ENCODE results near the gene ACTR3C.

Gene ACTR3C

GRCh38 chr7:150341263-150342120 is 18.1 kb upstream of the ACTR3C start, which contains the start of gene RARRES2:
Gene RARRES2, minus strand, starts transcription at chr7:150341629. Its CDS starts 1,020 bp downstream, at chr7:150340609.
- H3K36me3 ChIP-seq (replicated peaks; ENCODE audit: low read depth, low read length), result peaks cover 8% of the 10 kb centered on the region
- no peaks in the 10 kb centered on the region for H3K27me3 ChIP-seq (ENCODE audit: low read depth, low read length)
- no peak within 1 kb of the TSS for H2AFZ ChIP-seq (ENCODE audit: low read depth, low read length)
- no peaks in the 10 kb centered on the region for H3K4me1 ChIP-seq (ENCODE audit: low read length)
- H3K79me2 ChIP-seq (ENCODE audit: low read length), result no peaks in the 10 kb centered on the region
- no peak within 1 kb of the TSS for H3K4me3 ChIP-seq (ENCODE audit: low read length)
- no peak within 1 kb of the TSS for H3K4me2 ChIP-seq (ENCODE audit: low read length)
- no peak within 1 kb of the TSS for H3K27ac ChIP-seq (ENCODE audit: low read length)
- H3K9ac ChIP-seq (ENCODE audit: low read length), result no peak within 1 kb of the TSS
- TF ChIP-seq CTCF (IDR thresholded peaks at IDR 0.05; ENCODE audit: low read depth, low read length), result no peak
- no peak for TF ChIP-seq EZH2phosphoT487 (IDR thresholded peaks at IDR 0.05; ENCODE audit: low read depth)
- peaks cover 11% of the 10 kb centered on the region for H3K9me3 ChIP-seq (ENCODE audit: insufficient read depth, low read length)
- no peaks in the 10 kb centered on the region for H4K20me1 ChIP-seq (ENCODE audit: insufficient read depth, low read length)

- no peaks in the 10 kb centered on the region for H4K20me1 ChIP-seq (ENCODE audit: insufficient read depth, low read length)
- no peak overlapping the region for H3K4me3 ChIP-seq (ENCODE audit: low read length)
- TF ChIP-seq CTCF (IDR thresholded peaks at IDR 0.05; ENCODE audit: low read depth, low read length) (no peak), EZH2phosphoT487 (IDR thresholded peaks at IDR 0.05; ENCODE audit: low read depth) (no peak)
- H2AFZ ChIP-seq (ENCODE audit: low read depth, low read length), result no peak overlapping the region
- peaks cover 11% of the 10 kb centered on the region for H3K9me3 ChIP-seq (ENCODE audit: insufficient read depth, low read length)
- no peaks in the 10 kb centered on the region for H3K4me1 ChIP-seq (ENCODE audit: low read length)
- H3K36me3 ChIP-seq (replicated peaks; ENCODE audit: low read depth, low read length), result peaks cover 8% of the 10 kb centered on the region
- no peak overlapping the region for H3K4me2 ChIP-seq (ENCODE audit: low read length)
- no peak overlapping the region for H3K9ac ChIP-seq (ENCODE audit: low read length)
- H3K27ac ChIP-seq (ENCODE audit: low read length), result no peak overlapping the region
- H3K79me2 ChIP-seq (ENCODE audit: low read length), result no peaks in the 10 kb centered on the region
- H3K27me3 ChIP-seq (ENCODE audit: low read depth, low read length), result no peaks in the 10 kb centered on the region
Observed at GRCh38 chr7:150340875-150341262, 17.5 kb upstream of the ACTR3C start.

GRCh38 chr7:150340024-150340749 is 16.8 kb upstream of the ACTR3C start:
- Histone ChIP-seq H3K79me2 (ENCODE audit: low read length) (no peaks in the 10 kb centered on the region), H3K4me2 (ENCODE audit: low read length) (no peak overlapping the region), H3K27me3 (ENCODE audit: low read depth, low read length) (no peaks in the 10 kb centered on the region), H3K36me3 (replicated peaks; ENCODE audit: low read depth, low read length) (peaks cover 8% of the 10 kb centered on the region), H3K4me1 (ENCODE audit: low read length) (no peaks in the 10 kb centered on the region), H2AFZ (ENCODE audit: low read depth, low read length) (no peak overlapping the region), H4K20me1 (ENCODE audit: insufficient read depth, low read length) (no peaks in the 10 kb centered on the region), H3K9me3 (ENCODE audit: insufficient read depth, low read length) (peaks cover 11% of the 10 kb centered on the region), H3K27ac (ENCODE audit: low read length) (no peak overlapping the region), H3K9ac (ENCODE audit: low read length) (no peak overlapping the region), H3K4me3 (ENCODE audit: low read length) (no peak overlapping the region)
- TF ChIP-seq EZH2phosphoT487 (IDR thresholded peaks at IDR 0.05; ENCODE audit: low read depth) (no peak), CTCF (IDR thresholded peaks at IDR 0.05; ENCODE audit: low read depth, low read length) (no peak)

- Histone ChIP-seq H3K79me2 (ENCODE audit: low read length) (no peaks in the 10 kb centered on the region), H3K36me3 (replicated peaks; ENCODE audit: low read depth, low read length) (peaks cover 8% of the 10 kb centered on the region), H2AFZ (ENCODE audit: low read depth, low read length) (no peak overlapping the region), H3K27me3 (ENCODE audit: low read depth, low read length) (no peaks in the 10 kb centered on the region), H4K20me1 (ENCODE audit: insufficient read depth, low read length) (no peaks in the 10 kb centered on the region), H3K9me3 (ENCODE audit: insufficient read depth, low read length) (peaks cover 11% of the 10 kb centered on the region), H3K4me1 (ENCODE audit: low read length) (no peaks in the 10 kb centered on the region), H3K9ac (ENCODE audit: low read length) (no peak overlapping the region), H3K27ac (ENCODE audit: low read length) (no peak overlapping the region), H3K4me2 (ENCODE audit: low read length) (no peak overlapping the region), H3K4me3 (ENCODE audit: low read length) (no peak overlapping the region)
- TF ChIP-seq EZH2phosphoT487 (IDR thresholded peaks at IDR 0.05; ENCODE audit: low read depth) (no peak), CTCF (IDR thresholded peaks at IDR 0.05; ENCODE audit: low read depth, low read length) (no peak)
Observed at GRCh38 chr7:150339409-150339809, 16.1 kb upstream of the ACTR3C start.
